Measurements from ENCODE around the gene GPLD1.
A peak's percentile ranks its signal among the peaks of the same experiment; 100 is the strongest.
"Not testable (repeated sequence)": the region's sequence is repeated elsewhere in the genome, so short reads cannot be mapped to it uniquely, and the experiment has no call there.

GPLD1 gene

GRCh38 chr6:24489470-24489869, at the start of gene GPLD1:
GPLD1 (minus strand) TSS chr6:24489578; CDS start chr6:24489511, 67 bp downstream.
- DNase-seq: no peak

DNA sequence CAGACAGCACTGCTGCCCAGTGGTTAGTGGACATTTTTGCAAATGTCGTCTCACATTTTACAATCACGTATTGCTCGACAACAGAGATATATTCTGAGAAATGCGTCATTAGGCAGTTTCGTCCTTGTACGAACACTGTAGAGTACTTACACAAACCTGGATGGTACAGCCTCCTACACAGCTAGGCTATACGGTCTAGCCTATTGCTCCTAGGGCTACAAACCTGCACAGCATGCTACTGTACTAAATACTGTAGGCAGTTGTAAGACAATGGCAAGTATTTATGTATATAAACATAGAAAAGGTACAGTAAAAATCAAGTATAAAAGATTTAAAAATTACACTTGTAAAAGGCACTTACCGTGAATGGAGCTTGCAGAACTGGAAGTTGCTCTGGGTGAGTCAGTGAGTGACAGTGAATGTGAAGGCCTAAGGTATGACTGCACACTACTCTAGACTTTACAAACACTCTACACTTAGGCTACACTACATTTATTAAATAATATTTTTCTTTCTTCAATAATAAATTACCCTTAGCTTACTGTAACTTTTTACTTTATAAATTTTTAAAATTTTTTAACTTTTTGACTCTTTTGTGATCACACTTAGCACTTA, 48.5 kb upstream of the GPLD1 start:
- DNase-seq: no peak

DNA sequence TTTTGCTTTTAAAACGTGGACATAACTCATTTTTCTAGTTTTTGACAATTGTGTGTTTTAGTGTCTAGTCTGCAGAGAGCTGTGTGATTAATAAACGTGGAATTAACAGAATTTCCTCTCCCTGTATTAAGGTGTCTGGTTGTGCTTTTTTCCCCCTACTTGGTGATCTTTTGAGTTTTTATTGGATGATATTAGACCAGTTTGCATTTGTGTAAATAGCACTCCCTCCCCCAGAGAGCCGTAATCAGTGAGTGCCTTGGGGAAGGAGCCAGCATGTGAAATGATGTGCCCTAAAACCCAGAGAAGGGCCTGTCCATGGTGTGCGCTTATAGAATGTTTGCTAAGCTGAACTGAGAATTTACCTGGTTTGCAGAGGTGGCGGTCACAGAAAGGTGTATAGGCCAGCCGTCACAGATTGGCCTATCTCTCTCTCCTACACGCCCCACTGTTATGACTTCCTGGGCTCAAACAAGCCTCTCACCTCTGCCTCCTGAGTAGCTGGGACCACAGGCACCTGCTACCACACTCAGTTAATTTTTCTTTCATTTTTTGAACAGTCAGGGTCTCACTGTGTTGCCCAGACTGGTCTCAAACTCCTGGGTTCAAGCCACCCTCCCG, 47.8 kb upstream of the GPLD1 start:
- DNase-seq: no peak

DNA sequence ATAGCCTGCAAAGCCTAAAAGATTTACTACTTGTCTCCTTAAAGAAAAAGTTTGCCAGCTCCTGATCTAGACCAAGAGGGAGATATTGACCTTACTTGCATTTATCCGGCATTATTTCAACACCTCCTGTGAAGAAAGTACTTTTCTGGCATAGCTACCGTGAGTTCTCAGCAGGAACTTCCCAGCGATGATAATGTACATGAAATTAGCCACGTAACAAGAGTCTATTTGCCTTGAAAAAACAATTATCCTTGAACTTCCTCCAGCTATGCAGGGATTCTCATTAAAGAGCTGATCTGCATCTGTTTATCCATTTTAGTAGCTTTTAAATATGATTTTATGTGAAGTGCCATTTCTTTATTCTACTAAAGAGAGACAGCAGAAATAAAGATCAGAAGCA, 47.1 kb upstream of the GPLD1 start:
- no peak for DNase-seq

- no peak for DNase-seq
Measured at GRCh38 chr6:24535210-24535609, 45.8 kb upstream of the GPLD1 start.

- no peak for DNase-seq
Measured at GRCh38 chr6:24534329-24534728, 45.0 kb upstream of the GPLD1 start.

DNA sequence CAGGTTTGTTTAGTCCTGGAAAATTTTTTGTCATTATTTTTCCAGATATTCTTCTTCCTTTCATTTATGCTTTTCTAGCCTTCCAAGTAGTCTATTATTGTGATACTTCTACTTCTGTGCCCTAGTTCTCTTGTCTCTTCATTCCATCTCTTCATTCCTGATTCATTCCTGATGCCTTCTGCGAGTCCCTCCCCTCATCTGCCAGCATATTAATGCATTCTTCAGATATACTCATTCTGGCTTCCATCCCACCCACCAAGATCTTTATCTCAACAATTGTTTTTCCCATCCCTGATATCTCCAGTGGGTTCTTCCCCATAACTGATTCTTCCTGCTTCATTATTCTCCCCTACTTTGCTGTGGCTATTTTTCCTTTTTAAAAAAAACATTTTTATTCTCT, 40.6 kb upstream of the GPLD1 start:
- no peak for DNase-seq

- DNase-seq: peak in 10 of 58 donors; percentile 4 to 46 (median 8)
Measured at GRCh38 chr6:24524805-24525204, 35.4 kb upstream of the GPLD1 start.

GRCh38 chr6:24524329-24524728, 35.0 kb upstream of the GPLD1 start:
- DNase-seq: no peak

- DNase-seq: peak in 6 of 58 donors; percentile 3 to 34 (median 22)
Measured at GRCh38 chr6:24522228-24523176, 33.1 kb upstream of the GPLD1 start.

- peak in 5 of 58 donors; percentile 7 to 34 (median 15) for DNase-seq
Measured at GRCh38 chr6:24520929-24521546, 31.7 kb upstream of the GPLD1 start.

- no peak for DNase-seq
Measured at GRCh38 chr6:24517659-24518543, 28.5 kb upstream of the GPLD1 start.

GRCh38 chr6:24513602-24514001, 24.2 kb upstream of the GPLD1 start:
- no peak for DNase-seq

DNA sequence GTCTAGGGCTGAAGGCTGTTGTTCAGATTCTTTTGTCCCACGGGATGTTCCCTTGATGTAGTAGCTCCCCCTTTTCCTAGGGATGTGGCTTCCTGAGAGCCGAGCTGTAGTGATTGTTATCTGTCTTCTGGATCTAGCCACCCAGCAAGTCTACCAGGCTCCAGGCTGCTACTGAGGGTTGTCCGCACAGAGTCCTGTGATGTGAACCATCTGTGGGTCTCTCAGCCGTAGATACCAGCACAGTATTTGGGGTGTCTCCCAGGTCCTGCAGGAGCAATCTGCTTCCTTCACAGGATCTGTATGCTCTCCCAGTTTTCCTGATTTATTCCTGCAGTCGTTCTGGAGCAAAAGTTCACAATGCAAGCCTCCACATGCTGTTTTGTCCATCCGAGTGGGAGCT, 22.6 kb upstream of the GPLD1 start:
- DNase-seq: not testable (repeated sequence)

- DNase-seq: no peak
Measured at GRCh38 chr6:24506814-24507520, 17.6 kb upstream of the GPLD1 start.

DNA sequence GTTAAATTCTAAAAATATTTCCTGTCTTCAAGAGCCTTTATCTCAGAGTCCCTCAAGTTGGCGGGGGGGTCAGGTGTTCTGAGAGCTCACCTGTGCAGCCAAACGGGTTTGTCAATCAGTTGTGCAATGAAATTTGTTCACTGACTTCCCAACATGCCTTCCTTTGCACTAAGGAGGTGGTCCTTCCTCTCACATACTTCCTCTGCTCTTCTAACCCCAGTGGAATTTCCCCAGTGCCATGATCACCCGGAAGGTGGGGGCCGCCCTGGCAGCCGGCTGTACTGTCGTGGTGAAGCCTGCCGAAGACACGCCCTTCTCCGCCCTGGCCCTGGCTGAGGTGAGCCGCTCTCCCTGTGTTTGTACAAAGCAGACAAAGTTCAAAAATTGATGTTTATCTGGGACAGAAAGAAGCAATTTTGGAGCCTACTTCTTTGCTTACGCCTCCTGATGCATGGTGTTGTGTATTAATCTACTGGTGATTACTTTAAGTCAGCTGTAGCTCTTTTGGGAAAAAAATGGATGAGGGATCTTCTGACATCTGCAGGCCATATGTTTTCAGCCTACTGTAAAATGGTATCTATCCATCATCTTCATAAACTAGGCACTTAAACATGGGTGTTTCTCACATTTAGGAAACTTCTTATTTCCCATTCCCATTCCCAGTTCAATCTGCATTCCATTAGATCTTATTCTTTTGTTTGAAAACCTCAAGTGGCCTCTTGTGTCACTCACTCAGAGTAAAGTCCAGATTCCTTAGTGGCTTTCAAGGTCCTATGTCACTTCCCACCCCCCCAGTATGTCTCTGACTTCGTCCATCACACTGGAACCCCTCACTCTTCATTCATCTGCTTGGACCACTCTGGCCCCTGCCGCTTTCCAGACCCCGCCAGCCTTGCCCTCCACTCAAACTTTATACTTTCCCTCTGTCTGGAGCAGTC, 15.5 kb upstream of the GPLD1 start:
- no peak for DNase-seq

DNA sequence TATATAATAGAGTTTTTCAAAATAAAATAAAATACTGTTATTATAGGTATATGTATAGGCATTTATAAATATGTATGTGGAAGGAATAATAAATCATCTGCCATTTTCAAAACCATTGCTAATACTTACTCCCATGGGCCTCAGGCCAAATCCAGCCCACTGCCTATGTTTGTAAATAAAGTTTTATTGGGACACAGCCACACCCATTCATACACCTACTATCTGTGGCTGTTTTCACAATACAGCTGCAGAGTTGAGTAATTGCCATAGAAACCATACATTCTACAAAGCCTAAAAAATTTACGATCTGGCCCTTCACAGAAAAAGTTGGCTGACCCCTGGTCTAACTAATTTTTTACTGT, 14.9 kb upstream of the GPLD1 start:
- DNase-seq: no peak

DNA sequence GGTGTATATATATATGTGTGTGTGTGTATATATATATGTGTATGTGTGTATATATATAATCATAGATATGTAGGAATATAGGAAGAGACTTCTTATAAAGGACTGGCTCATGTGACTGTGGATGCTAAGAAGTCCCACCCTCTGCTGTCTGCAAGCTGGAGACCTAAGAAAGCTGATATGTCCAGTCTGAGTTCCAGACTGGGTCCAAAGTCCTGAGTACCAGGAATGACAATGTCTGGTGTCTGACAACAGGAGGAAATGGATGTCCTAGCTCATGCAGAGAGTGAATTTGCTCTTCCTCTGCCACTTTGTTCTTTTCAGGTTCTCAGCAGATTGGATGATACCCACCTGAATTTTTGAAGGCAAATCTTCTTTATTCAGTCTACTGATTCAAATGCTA, 12.5 kb upstream of the GPLD1 start:
- DNase-seq: no peak

- DNase-seq: no peak
Measured at GRCh38 chr6:24501374-24501773, 12.0 kb upstream of the GPLD1 start.

Measured in anterior cingulate cortex (tissue), 58 donors.